ENCODE data around the gene CDC14B.

GRCh38 chr9:96581786-96582185 is 37.9 kb downstream of the CDC14B start:
- TF ChIP-seq ZNF384 (IDR thresholded peaks at IDR 0.05) (no peak), FOXA1 (IDR thresholded peaks at IDR 0.05) (no peak), PKNOX1 (IDR thresholded peaks at IDR 0.05) (no peak), SP1 (IDR thresholded peaks at IDR 0.05) (no peak)

Data from HEK293T (cell line).